AG08396 (cell line): ENCODE measurements around the gene METTL22.

ENCODE experiments used
- DNase-seq: peaks from one replicate; pipeline ENCODE4 v3.0.0; 2012; ENCODE audit warnings: low spot score, mixed read lengths

Gene METTL22

GRCh38 chr16:8594149-8594666 is 27.3 kb upstream of the METTL22 start:
- no peak for DNase-seq

- DNase-seq: no peak
Measured at GRCh38 chr16:8595783-8596182, 25.7 kb upstream of the METTL22 start.

GRCh38 chr16:8596581-8596980 is 24.9 kb upstream of the METTL22 start:
- no peak for DNase-seq

GRCh38 chr16:8600144-8600775 is 21.2 kb upstream of the METTL22 start:
- no peak for DNase-seq

- DNase-seq: no peak
Measured at GRCh38 chr16:8605554-8605953, 15.9 kb upstream of the METTL22 start.

GRCh38 chr16:8607214-8607613 is 14.3 kb upstream of the METTL22 start:
- DNase-seq: no peak

GRCh38 chr16:8611122-8611521 is 10.4 kb upstream of the METTL22 start:
- DNase-seq: no peak

GRCh38 chr16:8611886-8612600 is 9.5 kb upstream of the METTL22 start:
- no peak for DNase-seq

- no peak for DNase-seq
Measured at GRCh38 chr16:8614435-8615029, 7.0 kb upstream of the METTL22 start.

- no peak for DNase-seq
Measured at GRCh38 chr16:8619671-8620370, 1.7 kb upstream of the METTL22 start.

GRCh38 chr16:8620535-8620934 is 963 bp upstream of the METTL22 start:
- no peak for DNase-seq

GRCh38 chr16:8621222-8621571 is 301 bp upstream of the METTL22 start:
- no peak for DNase-seq

GRCh38 chr16:8622315-8622656 is 788 bp downstream of the METTL22 start:
- no peak for DNase-seq

GRCh38 chr16:8623634-8624033 is 2.1 kb downstream of the METTL22 start:
- peak; percentile 54 for DNase-seq

GRCh38 chr16:8625491-8626087 is 4.1 kb downstream of the METTL22 start:
- DNase-seq: no peak

- no peak for DNase-seq
Measured at GRCh38 chr16:8626946-8627345, 5.4 kb downstream of the METTL22 start.

- no peak for DNase-seq
Measured at GRCh38 chr16:8627456-8627855, 6.0 kb downstream of the METTL22 start.

GRCh38 chr16:8628981-8629725 is 7.7 kb downstream of the METTL22 start:
- DNase-seq: no peak

- no peak for DNase-seq
Measured at GRCh38 chr16:8630255-8630953, 8.9 kb downstream of the METTL22 start.

GRCh38 chr16:8631373-8631772 is 9.9 kb downstream of the METTL22 start:
- DNase-seq: no peak

- DNase-seq: no peak
Measured at GRCh38 chr16:8631818-8632465, 10.4 kb downstream of the METTL22 start.
